ENCODE data around the gene TFAP2E. TPM values are rescaled to one million over a fixed set of nuclear protein-coding genes. Genes with fewer than 3 reads are reported as not detected.

TFAP2E gene
- total RNA-seq, 1 experiment from 2014 or later = 0.72 TPM

- Histone ChIP-seq H3K27ac (no peak overlapping the region), H2AFZ (no peak overlapping the region), H4K20me1 (ENCODE audit: insufficient read depth) (peaks cover 13% of the 10 kb centered on the region), H3K4me2 (no peak overlapping the region), H3K36me3 (ENCODE audit: low read depth) (no peaks in the 10 kb centered on the region), H3K4me3 (no peak overlapping the region), H3K4me1 (replicated peaks; ENCODE audit: insufficient read depth) (no peaks in the 10 kb centered on the region), H3K79me2 (ENCODE audit: low read depth) (no peaks in the 10 kb centered on the region), H3K9me2 (ENCODE audit: insufficient read depth) (no peaks in the 10 kb centered on the region), H3K9me3 (ENCODE audit: insufficient read depth, low read depth) (no peaks in the 10 kb centered on the region), H3K27me3 (ENCODE audit: insufficient read depth, low read depth) (no peaks in the 10 kb centered on the region), H3F3A (ENCODE audit: insufficient read depth, low read depth) (peaks cover 8% of the 10 kb centered on the region; the same call in 1 of the 2 replicates)
- no peak for TF ChIP-seq EZH2 (IDR thresholded peaks at IDR 0.05; ENCODE audit: low read depth)
- TF ChIP-seq, protein P1, sequence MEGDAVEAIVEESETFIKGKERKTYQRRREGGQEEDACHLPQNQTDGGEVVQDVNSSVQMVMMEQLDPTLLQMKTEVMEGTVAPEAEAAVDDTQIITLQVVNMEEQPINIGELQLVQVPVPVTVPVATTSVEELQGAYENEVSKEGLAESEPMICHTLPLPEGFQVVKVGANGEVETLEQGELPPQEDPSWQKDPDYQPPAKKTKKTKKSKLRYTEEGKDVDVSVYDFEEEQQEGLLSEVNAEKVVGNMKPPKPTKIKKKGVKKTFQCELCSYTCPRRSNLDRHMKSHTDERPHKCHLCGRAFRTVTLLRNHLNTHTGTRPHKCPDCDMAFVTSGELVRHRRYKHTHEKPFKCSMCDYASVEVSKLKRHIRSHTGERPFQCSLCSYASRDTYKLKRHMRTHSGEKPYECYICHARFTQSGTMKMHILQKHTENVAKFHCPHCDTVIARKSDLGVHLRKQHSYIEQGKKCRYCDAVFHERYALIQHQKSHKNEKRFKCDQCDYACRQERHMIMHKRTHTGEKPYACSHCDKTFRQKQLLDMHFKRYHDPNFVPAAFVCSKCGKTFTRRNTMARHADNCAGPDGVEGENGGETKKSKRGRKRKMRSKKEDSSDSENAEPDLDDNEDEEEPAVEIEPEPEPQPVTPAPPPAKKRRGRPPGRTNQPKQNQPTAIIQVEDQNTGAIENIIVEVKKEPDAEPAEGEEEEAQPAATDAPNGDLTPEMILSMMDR (conservative IDR thresholded peaks at IDR 0.05) = peak; percentile 83
- CTCF ChIA-PET = interaction anchor here (0.6 to 1.6 kb wide), 15 partner anchors 8 to 315 kb away, joined by 3 to 22 read pairs (median 4); partner anchors contain the start of gene CLSPN
- no TSS peak for BruUV-seq (replicated peaks)
- POLR2A ChIA-PET (ENCODE audit: unreplicated experiment) = interaction anchor here (0.6 kb wide), 2 partner anchors 9 to 205 kb away, joined by 3 read pairs; partner anchors contain the start of gene CLSPN
- peak; percentile 69 to 79 for DNase-seq
- intact Hi-C loops (cut with micrococcal nuclease; ENCODE audit: unreplicated experiment) = loop anchor here (1.0 kb wide), 2 partner anchors 113 to 712 kb away; no protein-coding TSS in a partner anchor
Measured at GRCh38 chr1:35564037-35564883, 8.9 kb upstream of the TFAP2E start.

GRCh38 chr1:35564884-35565741 is 8.0 kb upstream of the TFAP2E start:
- ChIA-PET POLR2A (ENCODE audit: unreplicated experiment) (interaction anchor here (0.6 kb wide), 2 partner anchors 8 to 204 kb away, joined by 3 read pairs; partner anchors contain the start of gene CLSPN), CTCF (interaction anchor here (0.6 to 1.6 kb wide), 12 partner anchors 9 to 204 kb away, joined by 3 to 22 read pairs (median 4); partner anchors contain the start of gene CLSPN)
- H2AFZ ChIP-seq = no peak overlapping the region
- H3K27ac ChIP-seq = no peak overlapping the region
- no peaks in the 10 kb centered on the region for H3K9me2 ChIP-seq (ENCODE audit: insufficient read depth)
- H3K27me3 ChIP-seq (ENCODE audit: insufficient read depth, low read depth) = no peaks in the 10 kb centered on the region
- H3K4me1 ChIP-seq (replicated peaks; ENCODE audit: insufficient read depth) = no peaks in the 10 kb centered on the region
- intact Hi-C loops (cut with micrococcal nuclease; ENCODE audit: unreplicated experiment) = loop anchor here (1.0 kb wide), 2 partner anchors 114 to 713 kb away; no protein-coding TSS in a partner anchor
- TF ChIP-seq, protein P1 (conservative IDR thresholded peaks at IDR 0.05) = peak; percentile 34
- TF ChIP-seq EZH2 (IDR thresholded peaks at IDR 0.05; ENCODE audit: low read depth) = no peak
- H3K4me3 ChIP-seq = no peak overlapping the region
- H3F3A ChIP-seq (ENCODE audit: insufficient read depth, low read depth) = peaks cover 8% of the 10 kb centered on the region; the same call in 1 of the 2 replicates
- no peak for DNase-seq
- no TSS peak for BruUV-seq (replicated peaks)
- H3K9me3 ChIP-seq (ENCODE audit: insufficient read depth, low read depth) = no peaks in the 10 kb centered on the region
- no peaks in the 10 kb centered on the region for H3K36me3 ChIP-seq (ENCODE audit: low read depth)
- peaks cover 13% of the 10 kb centered on the region for H4K20me1 ChIP-seq (ENCODE audit: insufficient read depth)
- H3K79me2 ChIP-seq (ENCODE audit: low read depth) = no peaks in the 10 kb centered on the region
- H3K4me2 ChIP-seq = no peak overlapping the region

GRCh38 chr1:35565742-35566133 is 7.4 kb upstream of the TFAP2E start:
- intact Hi-C loops (cut with micrococcal nuclease; ENCODE audit: unreplicated experiment) = no loop called here
- POLR2A ChIA-PET (ENCODE audit: unreplicated experiment) = no interaction called here
- Histone ChIP-seq H3K36me3 (ENCODE audit: low read depth) (no peaks in the 10 kb centered on the region), H3K9me3 (ENCODE audit: insufficient read depth, low read depth) (no peaks in the 10 kb centered on the region), H3K27ac (no peak overlapping the region), H3K4me3 (no peak overlapping the region), H3K4me2 (no peak overlapping the region), H4K20me1 (ENCODE audit: insufficient read depth) (peaks cover 13% of the 10 kb centered on the region), H3F3A (ENCODE audit: insufficient read depth, low read depth) (peaks cover 8% of the 10 kb centered on the region; the same call in 1 of the 2 replicates), H3K9me2 (ENCODE audit: insufficient read depth) (no peaks in the 10 kb centered on the region), H2AFZ (no peak overlapping the region), H3K79me2 (ENCODE audit: low read depth) (no peaks in the 10 kb centered on the region), H3K27me3 (ENCODE audit: insufficient read depth, low read depth) (no peaks in the 10 kb centered on the region), H3K4me1 (replicated peaks; ENCODE audit: insufficient read depth) (no peaks in the 10 kb centered on the region)
- DNase-seq = no peak
- CTCF ChIA-PET = interaction anchor here (1.1 kb wide), 1 partner anchor 79 kb away, joined by 5 read pairs; no protein-coding TSS in a partner anchor
- BruUV-seq (replicated peaks) = no TSS peak
- TF ChIP-seq, protein P1 (conservative IDR thresholded peaks at IDR 0.05) = no peak
- no peak for TF ChIP-seq EZH2 (IDR thresholded peaks at IDR 0.05; ENCODE audit: low read depth)

All from PC-9 (cell line).